Lower leg skin (tissue), 3 donors: ENCODE data around the gene ENAH.

Experiments used
- CTCF ChIP-seq, 3 donors: fragments of 450-650 bp; IDR thresholded peaks; one replicate each; pipeline ENCODE4 v1.5.1; 2016; ENCODE audit warnings: antibody characterized with exemption in 3 of 3, mild to moderate bottlenecking in 3 of 3, moderate library complexity in 2 of 3
- POLR2A ChIP-seq, 2 donors: fragments of 450-650 bp; IDR thresholded peaks; one replicate each; pipeline ENCODE4 v1.6.1; 2016 to 2017; ENCODE audit warnings: antibody characterized with exemption in 2 of 2, mild to moderate bottlenecking in 1 of 2, moderate library complexity in 1 of 2

- TF ChIP-seq POLR2A (IDR thresholded peaks at IDR 0.05) (no peak), CTCF (IDR thresholded peaks at IDR 0.05) (no peak)
Observed at GRCh38 chr1:225668222-225668621, 15.3 kb upstream of the ENAH start.
